ACC112 (cell line): Measurements from ENCODE around the gene NAV2.

Source experiments
- H2AFZ ChIP-seq: fragments of 200-600 bp; sonication (generic); one replicate; pipeline ENCODE4 v1.6.0; 2017; ENCODE audit warnings: antibody characterized with exemption, low read length; ENCODE audit not compliant: unreplicated experiment
- H3K27ac ChIP-seq: fragments of 200-600 bp; sonication (generic); 2 replicates; pipeline ENCODE4 v1.5.1; 2014; ENCODE audit warnings: low read depth, mild to moderate bottlenecking, antibody characterized with exemption, low read length, moderate library complexity
- H3K27me3 ChIP-seq: fragments of 200-600 bp; sonication (generic); 2 replicates; pipeline ENCODE4 v1.6.1; 2014; ENCODE audit warnings: mild to moderate bottlenecking, antibody characterized with exemption, low read length, moderate library complexity, mixed read lengths; ENCODE audit not compliant: insufficient read depth
- H3K36me3 ChIP-seq: fragments of 200-600 bp; sonication (generic); 2 replicates; pipeline ENCODE4 v1.6.1; 2016; ENCODE audit warnings: mild to moderate bottlenecking, antibody characterized with exemption, low read length, moderate library complexity, mixed read lengths; ENCODE audit not compliant: insufficient read depth
- H3K4me1 ChIP-seq: fragments of 200-600 bp; sonication (generic); one replicate; pipeline ENCODE4 v1.6.1; 2016; ENCODE audit warnings: low read length, mixed read lengths; ENCODE audit not compliant: insufficient read depth, unreplicated experiment, control insufficient read depth
- H3K4me3 ChIP-seq: fragments of 200-600 bp; sonication (generic); 2 replicates; pipeline ENCODE4 v1.5.1; 2014; ENCODE audit warnings: mild to moderate bottlenecking, low read depth, low read length
- H3K79me2 ChIP-seq: fragments of 200-600 bp; sonication (generic); one replicate; pipeline ENCODE4 v1.6.0; 2016; ENCODE audit warnings: low read length; ENCODE audit not compliant: control insufficient read depth, unreplicated experiment, insufficient read depth

Gene NAV2

GRCh38 chr11:19743622-19744021, 31.0 kb downstream of the NAV2 start:
- H2AFZ ChIP-seq, result no peak overlapping the region
- no peaks in the 10 kb centered on the region for H3K27me3 ChIP-seq
- peaks cover 22% of the 10 kb centered on the region for H3K36me3 ChIP-seq
- peaks cover 18% of the 10 kb centered on the region for H3K4me1 ChIP-seq
- H3K79me2 ChIP-seq, result peaks cover 90% of the 10 kb centered on the region
- H3K27ac ChIP-seq, result no peak overlapping the region
- H3K4me3 ChIP-seq, result no peak overlapping the region

- H3K36me3 ChIP-seq, result peaks cover 22% of the 10 kb centered on the region
- H3K4me1 ChIP-seq, result peaks cover 12% of the 10 kb centered on the region
- no peak overlapping the region for H3K4me3 ChIP-seq
- H3K27ac ChIP-seq, result no peak overlapping the region
- H2AFZ ChIP-seq, result no peak overlapping the region
- H3K27me3 ChIP-seq, result no peaks in the 10 kb centered on the region
- peaks cover 90% of the 10 kb centered on the region for H3K79me2 ChIP-seq
Observed at GRCh38 chr11:19744130-19744529, 31.5 kb downstream of the NAV2 start.

- Histone ChIP-seq H3K27ac (no peak overlapping the region), H3K36me3 (peaks cover 29% of the 10 kb centered on the region), H3K4me3 (no peak overlapping the region), H3K4me1 (no peaks in the 10 kb centered on the region), H3K27me3 (no peaks in the 10 kb centered on the region), H3K79me2 (peaks cover 92% of the 10 kb centered on the region), H2AFZ (no peak overlapping the region)
Observed at GRCh38 chr11:19746086-19746485, 33.4 kb downstream of the NAV2 start.

- Histone ChIP-seq H2AFZ (no peak overlapping the region), H3K4me1 (peaks cover 10% of the 10 kb centered on the region), H3K27me3 (no peaks in the 10 kb centered on the region), H3K79me2 (peaks cover 95% of the 10 kb centered on the region), H3K36me3 (peaks cover 43% of the 10 kb centered on the region), H3K27ac (no peak overlapping the region), H3K4me3 (no peak overlapping the region)
Observed at GRCh38 chr11:19747634-19748033, 35.0 kb downstream of the NAV2 start.

GRCh38 chr11:19751055-19751454, 38.4 kb downstream of the NAV2 start:
- no peak overlapping the region for H2AFZ ChIP-seq
- peaks cover 28% of the 10 kb centered on the region for H3K4me1 ChIP-seq
- H3K36me3 ChIP-seq, result peaks cover 46% of the 10 kb centered on the region
- H3K27me3 ChIP-seq, result no peaks in the 10 kb centered on the region
- H3K27ac ChIP-seq, result no peak overlapping the region
- peaks cover 95% of the 10 kb centered on the region for H3K79me2 ChIP-seq
- H3K4me3 ChIP-seq, result no peak overlapping the region

- Histone ChIP-seq H3K27ac (no peak overlapping the region), H3K36me3 (peaks cover 38% of the 10 kb centered on the region; the same call in 1 of the 2 replicates), H2AFZ (no peak overlapping the region)
Observed at GRCh38 chr11:19753451-19754106, 40.9 kb downstream of the NAV2 start.

GRCh38 chr11:19756675-19757475, 44.2 kb downstream of the NAV2 start:
- Histone ChIP-seq H3K27me3 (no peaks in the 10 kb centered on the region), H3K27ac (peak overlapping the region; percentile 1; the same call in 1 of the 2 replicates), H3K79me2 (peaks cover 98% of the 10 kb centered on the region), H3K4me1 (peaks cover 33% of the 10 kb centered on the region), H3K36me3 (peaks cover 31% of the 10 kb centered on the region; the same call in 1 of the 2 replicates), H2AFZ (no peak overlapping the region), H3K4me3 (no peak overlapping the region)

More at GRCh38 chr11:19753451-19754106, 40.9 kb downstream of the NAV2 start:
- Histone ChIP-seq H3K79me2 (peaks cover 100% of the 10 kb centered on the region), H3K27me3 (no peaks in the 10 kb centered on the region), H3K4me1 (peaks cover 36% of the 10 kb centered on the region), H3K4me3 (no peak overlapping the region)

GRCh38 chr11:19759389-19759788, 46.8 kb downstream of the NAV2 start:
- no peaks in the 10 kb centered on the region for H3K27me3 ChIP-seq
- peaks cover 13% of the 10 kb centered on the region for H3K4me1 ChIP-seq
- H3K36me3 ChIP-seq, result peaks cover 15% of the 10 kb centered on the region; the same call in 1 of the 2 replicates
- no peak overlapping the region for H3K27ac ChIP-seq
- H2AFZ ChIP-seq, result no peak overlapping the region
- H3K4me3 ChIP-seq, result no peak overlapping the region
- peaks cover 94% of the 10 kb centered on the region for H3K79me2 ChIP-seq

- peaks cover 93% of the 10 kb centered on the region for H3K79me2 ChIP-seq
- H3K27ac ChIP-seq, result no peak overlapping the region
- H3K4me3 ChIP-seq, result no peak overlapping the region
- H3K4me1 ChIP-seq, result peaks cover 13% of the 10 kb centered on the region
- no peaks in the 10 kb centered on the region for H3K27me3 ChIP-seq
- H3K36me3 ChIP-seq, result peaks cover 7% of the 10 kb centered on the region; the same call in 1 of the 2 replicates
- H2AFZ ChIP-seq, result no peak overlapping the region
Observed at GRCh38 chr11:19762266-19762665, 49.6 kb downstream of the NAV2 start.

- H3K4me1 ChIP-seq, result peaks cover 16% of the 10 kb centered on the region
- peaks cover 93% of the 10 kb centered on the region for H3K79me2 ChIP-seq
- H3K36me3 ChIP-seq, result peaks cover 7% of the 10 kb centered on the region; the same call in 1 of the 2 replicates
- no peak overlapping the region for H2AFZ ChIP-seq
- no peaks in the 10 kb centered on the region for H3K27me3 ChIP-seq
- H3K4me3 ChIP-seq, result no peak overlapping the region
- H3K27ac ChIP-seq, result no peak overlapping the region
Observed at GRCh38 chr11:19763330-19763729, 50.7 kb downstream of the NAV2 start.
